GM18499 (cell line): ENCODE measurements around the gene ST6GALNAC2.
"Not testable (repeated sequence)": the region's sequence is repeated elsewhere in the genome, so short reads cannot be mapped to it uniquely, and the experiment has no call there.

Source experiments
- ATAC-seq: cut with Tn5 transposase; IDR thresholded peaks from one replicate; pipeline ENCODE4 v1.9.1; 2021; ENCODE audit warnings: moderate number of reproducible peaks; ENCODE audit not compliant: insufficient read depth, unreplicated experiment

The ST6GALNAC2 gene

GRCh38 chr17:76530811-76531485 is 54.7 kb downstream of the ST6GALNAC2 start:
- no peak for ATAC-seq

GRCh38 chr17:76530095-76530723 is 55.5 kb downstream of the ST6GALNAC2 start:
- ATAC-seq: no peak

DNA sequence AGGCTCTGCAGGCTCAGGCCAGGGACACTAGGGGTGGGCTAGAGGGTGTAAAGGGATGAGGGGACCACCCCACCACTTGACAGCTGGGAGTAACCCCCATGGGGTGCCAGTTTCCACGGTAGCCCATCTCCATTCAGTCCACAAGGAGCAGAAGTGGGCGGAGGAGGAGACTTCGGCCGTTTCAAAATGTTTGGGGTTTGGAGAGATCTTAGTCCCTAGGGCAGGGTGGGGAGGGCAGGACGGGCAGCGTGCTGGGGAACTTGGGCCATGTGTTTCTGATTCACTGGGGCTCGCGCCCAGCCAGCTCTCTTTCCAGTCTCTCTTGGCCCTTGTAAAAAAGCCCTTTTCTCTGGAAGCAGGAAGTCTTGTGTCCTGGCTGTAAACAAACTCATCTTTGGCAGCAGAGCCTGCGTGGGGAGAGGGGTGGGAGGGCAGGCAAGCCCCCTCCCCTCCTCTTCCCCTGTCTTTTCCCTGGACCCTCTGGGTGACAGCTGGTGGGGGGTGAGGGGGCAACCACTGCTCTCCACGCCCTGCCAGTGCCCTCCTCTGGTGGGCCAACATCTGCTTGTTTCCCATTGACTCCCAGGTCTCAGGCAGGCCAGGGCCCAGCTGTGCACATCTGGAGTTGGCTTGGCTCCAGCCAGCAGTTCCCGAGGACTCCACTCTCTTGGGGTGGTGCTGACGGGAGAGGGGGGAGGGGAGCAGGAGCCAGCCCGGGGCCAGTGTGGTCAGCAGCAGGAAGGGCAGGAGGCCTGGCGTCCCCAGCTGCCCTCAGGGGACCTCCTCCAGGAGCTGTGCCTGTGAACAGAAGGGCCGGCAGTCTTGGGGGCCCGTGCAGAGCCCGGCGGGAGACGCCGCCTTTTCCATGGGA is 56.2 kb downstream of the ST6GALNAC2 start:
- ATAC-seq: no peak

DNA sequence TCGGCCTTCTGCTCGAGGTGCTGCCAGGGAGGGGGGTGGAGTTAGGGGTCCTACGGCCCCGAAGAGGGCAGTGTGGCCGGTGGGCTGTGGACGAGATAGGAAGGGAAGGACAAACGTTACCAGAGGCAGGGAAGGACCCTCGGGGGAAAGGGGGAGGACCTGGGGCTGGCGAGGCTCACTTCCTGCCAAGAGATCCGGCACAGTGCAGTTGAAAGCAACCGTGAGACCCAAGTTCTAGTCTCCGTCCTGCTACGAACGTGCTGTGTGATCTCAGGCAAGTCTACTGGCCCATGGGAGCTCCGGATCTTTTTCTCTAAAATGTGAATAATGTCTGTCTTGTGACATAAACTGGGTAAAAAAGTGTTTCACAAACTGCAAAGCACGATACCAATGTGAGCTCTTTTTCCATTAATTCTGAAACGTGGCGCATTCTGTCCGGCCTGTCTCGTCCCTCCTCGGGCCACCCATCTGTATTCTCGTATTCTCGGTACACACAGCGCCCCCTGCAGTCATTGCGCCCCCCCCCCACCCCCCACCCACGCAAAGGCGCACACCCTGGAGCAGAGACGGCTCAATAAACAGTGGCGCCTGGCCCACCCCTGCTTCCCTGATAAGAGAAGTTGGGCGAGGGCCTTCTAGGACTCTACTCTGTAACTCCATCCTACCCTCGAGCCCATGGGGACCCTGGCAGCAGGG is 57.0 kb downstream of the ST6GALNAC2 start:
- ATAC-seq: no peak

DNA sequence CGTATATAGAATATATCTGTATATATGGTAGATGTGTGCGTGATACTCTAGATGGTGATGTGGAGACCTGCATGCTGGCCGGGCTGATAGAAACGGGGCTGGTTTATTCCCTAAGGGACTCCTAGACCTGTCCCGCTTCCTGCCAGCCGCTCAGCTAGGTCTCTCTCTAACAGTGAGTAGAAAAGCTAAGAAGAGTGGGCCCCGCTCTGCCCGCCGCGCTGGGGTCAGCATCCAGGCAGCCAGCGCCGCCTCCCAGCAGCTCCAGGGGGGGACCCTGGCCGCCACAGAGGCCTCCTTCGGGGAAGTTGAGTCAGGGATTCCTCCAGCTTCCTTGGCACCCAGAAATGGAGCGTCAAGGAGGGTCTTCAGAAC is 57.5 kb downstream of the ST6GALNAC2 start:
- no peak for ATAC-seq

DNA sequence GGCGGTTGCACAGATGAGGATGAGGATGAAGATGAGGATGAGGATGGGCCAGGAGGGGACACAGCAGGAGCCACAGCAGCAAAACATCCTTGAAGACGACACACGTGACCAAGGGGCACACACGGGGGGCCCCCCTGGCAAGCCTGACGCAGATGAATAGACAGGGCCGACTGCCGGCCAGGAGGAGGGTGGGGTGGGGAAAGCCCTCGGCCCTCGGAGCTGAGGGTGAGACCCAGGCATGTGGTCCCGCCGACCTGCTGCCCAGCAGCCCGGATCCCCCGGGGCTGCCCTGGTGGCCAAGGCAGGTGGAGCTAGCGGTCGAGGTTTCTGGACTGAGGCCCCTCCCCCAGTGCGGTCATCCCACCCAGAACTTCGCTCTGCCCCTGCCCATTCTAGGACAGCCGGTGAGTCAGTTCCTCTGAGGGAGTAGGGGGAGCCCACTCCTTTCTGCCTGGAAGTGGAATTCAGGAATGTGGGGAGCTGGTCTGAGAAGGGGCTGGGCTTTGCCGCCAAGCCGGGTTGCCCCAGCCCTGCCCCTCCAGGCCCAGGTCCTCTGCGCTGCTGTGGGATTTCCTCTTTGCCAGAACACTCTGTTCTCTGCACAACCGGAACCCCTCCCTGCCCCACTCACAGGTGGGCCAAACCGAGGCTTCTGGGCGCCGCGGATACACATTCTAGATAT is 58.1 kb downstream of the ST6GALNAC2 start:
- no peak for ATAC-seq

- ATAC-seq: not testable (repeated sequence)
Measured at GRCh38 chr17:76527016-76527415, 58.6 kb downstream of the ST6GALNAC2 start.

GRCh38 chr17:76525513-76525833 is 60.2 kb downstream of the ST6GALNAC2 start:
- not testable (repeated sequence) for ATAC-seq

GRCh38 chr17:76524598-76525512 is 60.8 kb downstream of the ST6GALNAC2 start:
- no peak for ATAC-seq

- no peak for ATAC-seq
Measured at GRCh38 chr17:76523084-76524037, 62.3 kb downstream of the ST6GALNAC2 start.

DNA sequence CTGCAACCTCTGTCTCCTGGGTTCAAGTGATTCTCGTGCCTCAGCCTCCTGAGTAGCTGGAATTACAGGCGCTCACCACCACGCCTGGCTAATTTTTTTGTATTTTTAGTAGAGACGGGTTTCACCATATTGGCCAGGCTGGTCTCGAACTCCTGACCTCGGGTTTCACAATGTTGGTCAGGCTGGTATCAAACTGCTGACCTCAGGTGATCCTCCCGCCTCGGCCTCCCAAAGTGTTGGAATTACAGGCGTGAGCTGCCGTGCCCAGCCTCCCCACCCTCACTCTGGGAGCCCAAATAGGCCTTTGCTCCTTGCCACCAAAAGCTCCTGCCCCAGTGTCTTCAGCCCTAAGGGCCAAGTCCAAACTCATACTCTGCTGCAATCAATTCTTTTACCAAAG is 64.0 kb downstream of the ST6GALNAC2 start:
- not testable (repeated sequence) for ATAC-seq

DNA sequence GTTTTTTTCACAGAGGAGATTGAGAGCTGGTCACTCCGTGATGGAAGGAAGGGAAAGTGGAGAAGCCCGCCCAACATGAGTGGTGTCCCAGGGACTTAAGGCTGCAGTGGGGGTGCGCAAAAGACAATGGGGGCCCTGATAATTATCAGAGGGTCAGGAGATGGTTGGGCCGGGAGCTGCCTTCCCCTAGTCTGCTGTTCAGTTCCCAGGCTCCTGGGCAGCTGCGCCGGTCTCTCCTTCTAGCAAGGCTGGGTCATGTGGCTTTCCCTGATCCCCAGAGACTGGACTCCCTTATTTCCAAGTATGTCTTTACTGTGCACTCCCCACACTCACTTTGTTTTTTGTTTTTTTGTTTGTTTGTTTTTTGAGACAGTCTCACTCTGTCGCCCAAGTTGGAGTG is 64.4 kb downstream of the ST6GALNAC2 start:
- no peak for ATAC-seq

- ATAC-seq: no peak
Measured at GRCh38 chr17:76519048-76519966, 66.4 kb downstream of the ST6GALNAC2 start.

DNA sequence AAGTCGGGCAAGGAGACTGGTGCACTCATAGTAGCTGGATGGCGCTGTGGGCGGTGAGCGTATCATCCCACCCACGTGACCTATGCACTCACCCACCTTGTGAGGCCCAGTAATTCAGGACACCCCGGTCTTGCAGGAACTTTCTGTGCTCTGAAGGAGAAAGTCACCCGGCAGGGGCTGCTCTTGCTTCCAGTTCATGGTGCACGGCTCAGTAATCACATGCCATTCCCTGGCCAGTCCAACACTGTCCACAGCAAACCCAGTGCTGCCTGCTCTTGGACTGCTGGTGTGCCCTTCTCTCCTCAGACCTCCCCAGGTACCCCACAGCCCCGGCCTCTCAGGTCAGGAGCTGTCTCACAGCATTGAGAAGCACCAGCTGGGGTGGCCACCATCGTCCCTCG is 68.0 kb downstream of the ST6GALNAC2 start:
- ATAC-seq: no peak
